IMR-90 (cell line): ENCODE results near the gene HBM. TPM values are rescaled to one million over a fixed set of nuclear protein-coding genes. Genes with fewer than 3 reads are reported as not detected.

Experiments
- ATAC-seq: fragments of 200-7000 bp; cut with Tn5 transposase; 2 replicates; pipeline ENCODE4 v1.9.1; 2020; ENCODE audit warnings: low read depth, mild to moderate bottlenecking, moderate library complexity
- BruUV-seq: library from RNA; stranded (reverse); fragments of 400-500 nt; replicated peaks from 2 replicates; lab custom pipeline; 2021; lab: Mats Ljungman, UMichigan
- CTCF ChIA-PET: fragments of 300-600 bp; formaldehyde crosslinking; extraction: SDS; loops from one replicate; lab custom pipeline; 2021; ENCODE audit warnings: antibody characterized with exemption; lab: Yijun Ruan, JAX
- POLR2A ChIA-PET: fragments of 300-600 bp; sonication (Branson Sonifier 250); formaldehyde crosslinking; loops from one replicate; lab custom pipeline; 2022; ENCODE audit warnings: antibody characterized with exemption; ENCODE audit not compliant: unreplicated experiment; lab: Charles Lee
- DNase-seq: peaks from one replicate; pipeline ENCODE4 v3.0.0; 2013
- H2AFZ ChIP-seq: replicated peaks from 2 replicates; pipeline ENCODE3; 2013; ENCODE audit warnings: low read length, mild to moderate bottlenecking; ENCODE audit not compliant: poor library complexity
- H2AK5ac ChIP-seq: 2 replicates; pipeline ENCODE4 v1.6.1; 2013; ENCODE audit warnings: low read depth, low read length, inconsistent platforms
- H2AK9ac ChIP-seq: replicated peaks from 2 replicates; pipeline ENCODE3; 2013; ENCODE audit warnings: mild to moderate bottlenecking, low read depth, low read length, moderate library complexity; ENCODE audit not compliant: poor library complexity
- H2BK120ac ChIP-seq: 2 replicates; pipeline ENCODE4 v1.6.1; 2013; ENCODE audit warnings: low read depth, low read length, inconsistent platforms
- H2BK15ac ChIP-seq: 3 replicates; pipeline ENCODE4 v1.6.1; 2013; ENCODE audit warnings: low read depth, low read length, inconsistent platforms
- H2BK20ac ChIP-seq: 2 replicates; pipeline ENCODE4 v1.6.1; 2013; ENCODE audit warnings: low read depth, mild to moderate bottlenecking, inconsistent platforms, low read length, moderate library complexity
- H2BK5ac ChIP-seq: 2 replicates; pipeline ENCODE4 v1.6.1; 2013; ENCODE audit warnings: mild to moderate bottlenecking, low read depth, low read length, inconsistent platforms; ENCODE audit not compliant: poor library complexity, severe bottlenecking
- H3K14ac ChIP-seq: replicated peaks from 2 replicates; pipeline ENCODE4 v1.6.1; 2013; ENCODE audit warnings: low read depth, low read length, inconsistent platforms
- H3K18ac ChIP-seq: 2 replicates; pipeline ENCODE4 v1.6.1; 2013; ENCODE audit warnings: low read depth, low read length, control low read depth
- H3K23ac ChIP-seq: 2 replicates; pipeline ENCODE4 v1.6.1; 2013; ENCODE audit warnings: low read depth, low read length, inconsistent platforms
- H3K27ac ChIP-seq: 2 replicates; pipeline ENCODE4 v1.5.1; 2013; ENCODE audit warnings: mild to moderate bottlenecking, control low read depth, low read length; ENCODE audit not compliant: insufficient read depth
- H3K27me3 ChIP-seq: 2 replicates; pipeline ENCODE4 v1.6.1; 2013; ENCODE audit warnings: low read length; ENCODE audit not compliant: control insufficient read depth, insufficient read depth
- H3K36me3 ChIP-seq: 2 replicates; pipeline ENCODE4 v1.6.1; 2013; ENCODE audit warnings: low read length, mixed read lengths; ENCODE audit not compliant: control insufficient read depth, insufficient read depth
- H3K4ac ChIP-seq: 2 replicates; pipeline ENCODE4 v1.6.1; 2013; ENCODE audit warnings: low read depth, low read length, inconsistent platforms
- H3K4me1 ChIP-seq: 2 replicates; pipeline ENCODE4 v1.6.1; 2013; ENCODE audit warnings: low read length, mixed read lengths; ENCODE audit not compliant: control insufficient read depth, insufficient read depth
- H3K4me2 ChIP-seq: 2 replicates; pipeline ENCODE4 v1.6.1; 2013; ENCODE audit warnings: low read depth, mild to moderate bottlenecking, control low read depth, low read length, moderate library complexity
- H3K4me3 ChIP-seq: 2 replicates; pipeline ENCODE4 v1.5.1; 2013; ENCODE audit warnings: low read depth, mild to moderate bottlenecking, control low read depth, low read length, moderate library complexity; ENCODE audit not compliant: insufficient read depth
- H3K56ac ChIP-seq: 2 replicates; pipeline ENCODE4 v1.6.1; 2013; ENCODE audit warnings: low read length, inconsistent platforms; ENCODE audit not compliant: insufficient read depth; ENCODE audit errors: extremely low read depth
- H3K79me1 ChIP-seq, 2 experiments: 2 replicates each; pipeline ENCODE4 v1.6.1; 2013; ENCODE audit warnings: low read length in 2 of 2, inconsistent platforms in 1 of 2, low read depth in 1 of 2
- H3K9ac ChIP-seq: 2 replicates; pipeline ENCODE4 v1.6.1; 2013; ENCODE audit warnings: low read depth, low read length, control low read depth
- H3K9me1 ChIP-seq: 2 replicates; pipeline ENCODE4 v1.6.1; 2013; ENCODE audit warnings: low read length, inconsistent platforms; ENCODE audit not compliant: insufficient read depth
- H3K9me3 ChIP-seq: 2 replicates; pipeline ENCODE4 v1.6.1; 2013; ENCODE audit warnings: low read length; ENCODE audit not compliant: control insufficient read depth, insufficient read depth
- H4K20me1 ChIP-seq: 2 replicates; pipeline ENCODE4 v1.6.1; 2013; ENCODE audit warnings: low read length, inconsistent platforms; ENCODE audit not compliant: insufficient read depth
- H4K5ac ChIP-seq: 2 replicates; pipeline ENCODE4 v1.6.1; 2013; ENCODE audit warnings: mild to moderate bottlenecking, low read depth, low read length, control low read depth
- H4K8ac ChIP-seq, 2 experiments: 2 replicates each; pipeline ENCODE4 v1.6.1; 2013; ENCODE audit warnings: low read depth in 2 of 2, low read length in 2 of 2, control low read depth in 1 of 2, inconsistent platforms in 1 of 2
- H4K91ac ChIP-seq: 2 replicates; pipeline ENCODE4 v1.6.1; 2013; ENCODE audit warnings: low read depth, low read length, inconsistent platforms; ENCODE audit not compliant: insufficient read depth
- CEBPB ChIP-seq: IDR thresholded peaks from 2 replicates; pipeline ENCODE4 v1.6.1; 2012; ENCODE audit warnings: low read depth, low read length, improper control_type of control experiment
- MXI1 ChIP-seq: IDR thresholded peaks from 2 replicates; pipeline ENCODE4 v1.6.1; 2012; ENCODE audit warnings: low read depth, mild to moderate bottlenecking, low read length, moderate library complexity, borderline replicate concordance
- RAD21 ChIP-seq: IDR thresholded peaks from 2 replicates; pipeline ENCODE4 v1.6.1; 2012; ENCODE audit warnings: low read length, improper control_type of control experiment
- RCOR1 ChIP-seq: IDR thresholded peaks from 2 replicates; pipeline ENCODE4 v1.6.1; 2012; ENCODE audit warnings: mild to moderate bottlenecking, low read length, improper control_type of control experiment; ENCODE audit not compliant: insufficient replicate concordance
- SMC3 ChIP-seq: fragments of 150-350 bp; IDR thresholded peaks from 2 replicates; pipeline ENCODE4 v1.6.1; 2016; ENCODE audit warnings: low read depth, mild to moderate bottlenecking, antibody characterized with exemption, low read length, moderate library complexity
- WGBS, 2 experiments: methylation state at CpG; one replicate each; pipeline versions ENCODE4 v1.1.5 to v1.1.7; 2013; ENCODE audit warnings: missing lambda C conversion rate in 2 of 2; ENCODE audit not compliant: insufficient read length in 1 of 2; ENCODE audit errors: extremely low coverage in 2 of 2; 5-methylcytosine and 5-hydroxymethylcytosine counted together
- dilution Hi-C: fragments of 300-500 bp; cut with HindIII; formaldehyde crosslinking; loops from one replicate; pipeline ENCODE4 v1.14.3; 2018; ENCODE audit warnings: low sequenced_read_pairs; ENCODE audit not compliant: unreplicated experiment
- in situ Hi-C: fragments of 300-500 bp; cut with MboI; formaldehyde crosslinking; loops from 3 replicates; pipeline ENCODE4 v1.14.3; 2019; ENCODE audit warnings: low sequenced_read_pairs, inconsistent platforms, mixed read lengths
- intact Hi-C: fragments of 100-400 bp; cut with micrococcal nuclease; formaldehyde crosslinking; loops from 2 replicates; pipeline ENCODE4 v1.10.0; 2022
- polyA plus RNA-seq, 3 experiments: library from polyadenylated mRNA; depleted of rRNA; stranded (reverse); fragments of >200 nt; gene quantifications; 2 replicates each; pipeline ENCODE4 v1.2.3, GENCODE V29; 2012; ENCODE audit warnings: low replicate concordance in 1 of 3
- total RNA-seq: library from RNA; depleted of rRNA; stranded (reverse); fragments of >200 nt; gene quantifications from 2 replicates; pipeline ENCODE4 v1.2.3, GENCODE V29; 2012
- TF ChIP-seq, protein P1 (sequence below): fragments of 150-350 bp; IDR thresholded peaks from 2 replicates; pipeline ENCODE4 v1.6.1; 2017; ENCODE audit warnings: mild to moderate bottlenecking, antibody characterized with exemption, low read length, low read depth
- TF ChIP-seq, protein P2 (sequence below): conservative IDR thresholded peaks from 2 replicates; pipeline ENCODE4 v1.5.1; 2012; ENCODE audit warnings: mild to moderate bottlenecking, low read depth, low read length, improper control_type of control experiment

Gene HBM
- total and polyA plus RNA-seq, 2 of the 4 experiments (the other 2 are of a cell fraction), result not detected

DNA sequence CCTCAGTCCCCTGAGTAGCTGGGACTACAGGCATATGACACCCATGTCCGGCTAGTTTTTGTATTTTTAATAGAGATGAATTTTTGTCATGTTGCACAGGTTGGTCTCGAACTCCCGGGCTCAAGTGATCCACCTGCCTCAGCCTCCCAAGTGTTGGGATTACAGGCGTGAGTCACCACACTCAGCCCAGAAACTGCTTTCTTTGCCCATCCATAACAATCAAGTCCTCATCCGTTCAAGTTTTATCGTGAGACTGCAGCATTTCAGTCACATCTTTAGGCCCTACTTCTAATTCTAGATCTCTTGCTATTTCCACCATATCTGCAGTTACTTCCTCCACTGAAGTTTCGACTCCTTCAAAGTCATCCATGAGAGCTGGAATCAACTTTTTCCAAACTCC, 33.7 kb upstream of the HBM start:
- Histone ChIP-seq H2AFZ (no peak overlapping the region), H2BK5ac (no peak overlapping the region), H3K14ac (no peak overlapping the region), H3K4me1 (peaks cover under 1% of the 10 kb centered on the region; the same call in 1 of the 2 replicates), H3K27ac (no peak overlapping the region), H4K20me1 (peaks cover 23% of the 10 kb centered on the region), H3K4me2 (no peak overlapping the region), H3K4ac (no peak overlapping the region), H2BK15ac (no peak overlapping the region), H4K91ac (no peak overlapping the region), H3K56ac (no peak overlapping the region), H3K9ac (no peak overlapping the region), H2AK5ac (no peak overlapping the region), H4K8ac (no peak overlapping the region), H3K4me3 (no peak overlapping the region), H3K27me3 (no peaks in the 10 kb centered on the region), H2AK9ac (no peak overlapping the region), H2BK20ac (no peak overlapping the region), H3K9me1 (peaks cover under 1% of the 10 kb centered on the region; the same call in 1 of the 2 replicates), H3K9me3 (no peaks in the 10 kb centered on the region), H4K5ac (no peak overlapping the region), H3K36me3 (no peaks in the 10 kb centered on the region), H2BK120ac (no peak overlapping the region), H3K18ac (no peak overlapping the region), H3K79me1 (peaks cover 36 to 70% of the 10 kb centered on the region in 2 experiments), H3K23ac (no peak overlapping the region)
- TF ChIP-seq MXI1 (no peak), SMC3 (no peak), CEBPB (no peak), RAD21 (no peak), RCOR1 (no peak)
- TF ChIP-seq, protein P1, sequence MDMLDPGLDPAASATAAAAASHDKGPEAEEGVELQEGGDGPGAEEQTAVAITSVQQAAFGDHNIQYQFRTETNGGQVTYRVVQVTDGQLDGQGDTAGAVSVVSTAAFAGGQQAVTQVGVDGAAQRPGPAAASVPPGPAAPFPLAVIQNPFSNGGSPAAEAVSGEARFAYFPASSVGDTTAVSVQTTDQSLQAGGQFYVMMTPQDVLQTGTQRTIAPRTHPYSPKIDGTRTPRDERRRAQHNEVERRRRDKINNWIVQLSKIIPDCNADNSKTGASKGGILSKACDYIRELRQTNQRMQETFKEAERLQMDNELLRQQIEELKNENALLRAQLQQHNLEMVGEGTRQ, result no peak
- TF ChIP-seq, protein P2, sequence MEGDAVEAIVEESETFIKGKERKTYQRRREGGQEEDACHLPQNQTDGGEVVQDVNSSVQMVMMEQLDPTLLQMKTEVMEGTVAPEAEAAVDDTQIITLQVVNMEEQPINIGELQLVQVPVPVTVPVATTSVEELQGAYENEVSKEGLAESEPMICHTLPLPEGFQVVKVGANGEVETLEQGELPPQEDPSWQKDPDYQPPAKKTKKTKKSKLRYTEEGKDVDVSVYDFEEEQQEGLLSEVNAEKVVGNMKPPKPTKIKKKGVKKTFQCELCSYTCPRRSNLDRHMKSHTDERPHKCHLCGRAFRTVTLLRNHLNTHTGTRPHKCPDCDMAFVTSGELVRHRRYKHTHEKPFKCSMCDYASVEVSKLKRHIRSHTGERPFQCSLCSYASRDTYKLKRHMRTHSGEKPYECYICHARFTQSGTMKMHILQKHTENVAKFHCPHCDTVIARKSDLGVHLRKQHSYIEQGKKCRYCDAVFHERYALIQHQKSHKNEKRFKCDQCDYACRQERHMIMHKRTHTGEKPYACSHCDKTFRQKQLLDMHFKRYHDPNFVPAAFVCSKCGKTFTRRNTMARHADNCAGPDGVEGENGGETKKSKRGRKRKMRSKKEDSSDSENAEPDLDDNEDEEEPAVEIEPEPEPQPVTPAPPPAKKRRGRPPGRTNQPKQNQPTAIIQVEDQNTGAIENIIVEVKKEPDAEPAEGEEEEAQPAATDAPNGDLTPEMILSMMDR, result no peak
- intact Hi-C loops (no loop called here), in situ Hi-C loops (no loop called here), dilution Hi-C loops (no loop called here)
- no TSS peak for BruUV-seq
- whole genome bisulfite sequencing, 2 experiments, result 88% methylated on average over 3 of the region's 7 CpGs; no CpG with 5 or more reads in 1 of the 2 experiments
- ChIA-PET CTCF (interaction anchor here (0.6 kb wide), 1 partner anchor 18 kb away, joined by 3 read pairs; no protein-coding TSS in a partner anchor), POLR2A (no interaction called here)
- ATAC-seq (no peak), DNase-seq (no peak)
